ENCODE measurements around the gene NCBP2L. TPM values are rescaled to one million over a fixed set of nuclear protein-coding genes. Genes with fewer than 3 reads are reported as not detected.

The NCBP2L gene
- polyA plus RNA-seq, 3 donors = not detected

DNA sequence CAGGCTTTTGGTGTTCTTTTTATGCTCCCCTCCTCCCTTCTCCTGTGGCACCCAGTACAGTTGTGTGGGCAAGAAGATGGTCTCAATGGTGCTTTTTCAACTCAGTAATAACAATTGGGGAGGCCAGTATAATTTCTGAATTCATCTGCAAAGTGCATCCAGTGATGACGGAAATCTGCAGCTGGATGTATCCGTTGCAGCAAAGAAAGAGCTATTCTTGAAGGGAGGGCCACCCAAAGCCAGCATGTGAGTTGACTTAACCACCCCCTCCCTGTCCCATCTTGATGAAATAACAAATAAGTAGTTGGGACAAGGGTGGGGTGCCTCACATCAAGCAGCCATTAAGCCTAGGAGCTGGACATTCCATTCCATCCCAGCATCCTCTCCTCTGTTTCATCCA is 32.7 kb upstream of the NCBP2L start:
- H3K36me3 Mint-ChIP-seq = no peaks in the 10 kb centered on the region
- peaks cover 9 to 24% (median 17%) of the 10 kb centered on the region in 3 donors for H3K27me3 Mint-ChIP-seq (ENCODE audit: low read depth in 3 of 3)
- Histone ChIP-seq H2AFZ (ENCODE audit: insufficient read depth, low read depth, low read length, poor library complexity, severe bottlenecking) (no peak overlapping the region), H3K4me1 (ENCODE audit: control insufficient read depth in 1 of 2, insufficient read depth in 2 of 2, low read length in 2 of 2) (peaks cover 9% of the 10 kb centered on the region in 2 donors), H3K79me2 (ENCODE audit: insufficient read depth, low read length) (no peaks in the 10 kb centered on the region), H3K27ac (ENCODE audit: low read depth in 1 of 2, low read length in 2 of 2) (no peak overlapping the region), H3K9ac (ENCODE audit: insufficient read depth, low read length, poor library complexity, severe bottlenecking) (no peak overlapping the region), H3K27me3 (ENCODE audit: control insufficient read depth in 2 of 2, insufficient read depth in 2 of 2, low read length in 2 of 2) (no peaks in the 10 kb centered on the region), H4K20me1 (ENCODE audit: insufficient read depth, low read length) (no peaks in the 10 kb centered on the region), H3K4me2 (replicated peaks; ENCODE audit: extremely low read depth, low read length, poor library complexity, severe bottlenecking) (no peak overlapping the region), H3K36me3 (replicated peaks in 1 of 2; ENCODE audit: control insufficient read depth in 1 of 2, insufficient read depth in 2 of 2, low read length in 2 of 2) (no peaks in the 10 kb centered on the region), H3K9me3 (replicated peaks in 1 of 2; ENCODE audit: control insufficient read depth in 1 of 2, insufficient read depth in 1 of 2, low read length in 2 of 2) (no peaks in the 10 kb centered on the region), H3K4me3 (replicated peaks in 1 of 3; ENCODE audit: low read depth in 2 of 3, low read length in 3 of 3) (no peak overlapping the region)
- H3K27ac Mint-ChIP-seq = no peak overlapping the region
- TF ChIP-seq CTCF (IDR thresholded peaks at IDR 0.05) = no peak
- no peak overlapping the region for H3K4me3 Mint-ChIP-seq
- no CpG with 5 or more reads among the region's 2 CpGs for WGBS (ENCODE audit: insufficient coverage)
- peaks cover 15% of the 10 kb centered on the region for H3K4me1 Mint-ChIP-seq
- DNase-seq = no peak
- intact Hi-C loops (cut with micrococcal nuclease) = no loop called here
- H3K9me3 Mint-ChIP-seq = peaks cover 0 to 3% (median 0%) of the 10 kb centered on the region in 7 donors

- no peak overlapping the region for H3K9ac ChIP-seq (ENCODE audit: insufficient read depth, low read length, poor library complexity, severe bottlenecking)
- H3K36me3 Mint-ChIP-seq = no peaks in the 10 kb centered on the region
- no peak overlapping the region for H2AFZ ChIP-seq (ENCODE audit: insufficient read depth, low read depth, low read length, poor library complexity, severe bottlenecking)
- H4K20me1 ChIP-seq (ENCODE audit: insufficient read depth, low read length) = no peaks in the 10 kb centered on the region
- intact Hi-C loops (cut with micrococcal nuclease) = no loop called here
- H3K79me2 ChIP-seq (ENCODE audit: insufficient read depth, low read length) = no peaks in the 10 kb centered on the region
- no peaks in the 10 kb centered on the region for H3K9me3 ChIP-seq (replicated peaks in 1 of 2; ENCODE audit: control insufficient read depth in 1 of 2, insufficient read depth in 1 of 2, low read length in 2 of 2)
- H3K36me3 ChIP-seq (replicated peaks in 1 of 2; ENCODE audit: control insufficient read depth in 1 of 2, insufficient read depth in 2 of 2, low read length in 2 of 2) = no peaks in the 10 kb centered on the region
- H3K4me1 ChIP-seq (ENCODE audit: control insufficient read depth in 1 of 2, insufficient read depth in 2 of 2, low read length in 2 of 2) = peaks cover under 1 to 2% of the 10 kb centered on the region in 2 donors
- H3K27ac ChIP-seq (ENCODE audit: low read depth in 1 of 2, low read length in 2 of 2) = no peak overlapping the region
- no peak overlapping the region for H3K27ac Mint-ChIP-seq
- peaks cover 1% of the 10 kb centered on the region for H3K4me1 Mint-ChIP-seq
- WGBS (ENCODE audit: insufficient coverage) = 100% methylated on average over 2 of the region's 3 CpGs
- no peak for DNase-seq
- H3K9me3 Mint-ChIP-seq = no peaks in the 10 kb centered on the region
- H3K4me3 Mint-ChIP-seq = no peak overlapping the region
- TF ChIP-seq CTCF (IDR thresholded peaks at IDR 0.05) = no peak
- peaks cover 1 to 16% (median 6%) of the 10 kb centered on the region in 3 donors for H3K27me3 Mint-ChIP-seq (ENCODE audit: low read depth in 3 of 3)
- H3K4me2 ChIP-seq (replicated peaks; ENCODE audit: extremely low read depth, low read length, poor library complexity, severe bottlenecking) = no peak overlapping the region
- no peak overlapping the region for H3K4me3 ChIP-seq (replicated peaks in 1 of 3; ENCODE audit: low read depth in 2 of 3, low read length in 3 of 3)
- H3K27me3 ChIP-seq (ENCODE audit: control insufficient read depth in 2 of 2, insufficient read depth in 2 of 2, low read length in 2 of 2) = no peaks in the 10 kb centered on the region
Measured at GRCh38 chrX:107747596-107748161, 29.9 kb upstream of the NCBP2L start.

Measured in CD14-positive monocyte (primary cell).